ENCODE data around the gene ZNF260.

The ZNF260 gene

DNA sequence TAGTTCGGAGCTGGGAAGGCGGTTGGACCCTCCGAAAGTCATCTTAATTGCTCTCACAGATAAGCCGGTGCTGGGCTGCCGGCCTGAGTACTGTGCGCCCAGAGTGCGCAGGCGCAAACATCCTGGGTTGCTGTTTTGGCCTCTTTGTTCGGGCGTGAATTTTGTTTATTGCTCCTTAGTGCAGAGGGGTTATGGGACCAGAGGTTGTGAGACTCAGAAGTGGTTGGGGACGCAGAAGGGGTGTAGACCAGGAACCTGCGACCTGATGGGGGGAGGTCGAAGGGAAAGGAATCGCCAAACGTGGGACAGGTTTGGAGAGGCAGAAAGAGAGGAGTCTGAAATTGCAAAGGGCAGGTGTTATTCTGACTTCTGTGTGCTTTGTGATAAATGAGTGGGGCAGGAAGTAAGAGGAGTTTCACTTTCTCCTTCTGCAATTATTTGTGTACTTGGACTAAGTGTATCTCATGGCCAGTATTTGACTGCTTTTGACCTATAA is 38.1 kb downstream of the ZNF260 start:
- DNase-seq (ENCODE audit: low read depth, low spot score): no peak

DNA sequence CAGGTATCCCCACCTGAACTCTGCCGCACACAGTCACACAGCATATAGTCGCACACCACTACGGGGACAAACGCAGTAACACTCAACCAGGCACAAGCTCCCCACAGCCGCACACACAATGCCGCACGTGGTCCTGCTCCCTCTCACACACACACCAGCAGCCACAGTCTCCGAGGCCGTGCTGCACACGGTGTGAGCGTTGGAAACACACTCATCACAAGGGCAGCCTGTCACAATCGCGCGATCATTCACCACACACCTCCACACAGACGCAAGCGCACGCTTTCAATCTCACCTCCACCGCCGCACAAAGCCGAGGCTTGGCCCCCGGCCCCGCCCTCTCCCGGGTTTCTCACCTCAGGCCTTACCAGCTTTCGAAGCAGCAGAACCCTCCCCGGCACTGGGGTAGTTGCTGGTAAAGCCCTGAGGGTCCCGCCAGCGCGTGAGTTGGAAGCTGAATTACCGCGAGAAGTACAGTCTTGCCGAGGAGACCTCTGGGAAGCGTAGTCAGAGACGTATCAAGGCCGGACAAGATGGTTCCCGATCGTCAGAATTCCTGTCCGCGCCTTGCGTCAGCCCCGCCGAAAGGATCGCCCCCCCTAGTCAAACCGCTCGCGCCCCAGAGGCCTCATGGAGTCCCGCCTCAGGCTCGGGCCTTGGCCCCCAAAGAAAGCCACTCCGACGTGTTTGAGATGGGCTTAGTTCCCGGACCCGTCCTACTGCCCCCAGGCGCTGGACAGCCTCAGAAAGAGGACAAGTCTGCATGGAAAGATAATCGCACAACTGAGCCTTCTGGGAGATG is 38.8 kb downstream of the ZNF260 start, which contains the start of gene ZNF566:
TSS of gene ZNF566 (minus strand) at position 444 of the 802 bp plus-strand sequence. CDS start 13,004 bp downstream, outside the sequence.
- peak; percentile 86 for DNase-seq (ENCODE audit: low read depth, low spot score)

DNA sequence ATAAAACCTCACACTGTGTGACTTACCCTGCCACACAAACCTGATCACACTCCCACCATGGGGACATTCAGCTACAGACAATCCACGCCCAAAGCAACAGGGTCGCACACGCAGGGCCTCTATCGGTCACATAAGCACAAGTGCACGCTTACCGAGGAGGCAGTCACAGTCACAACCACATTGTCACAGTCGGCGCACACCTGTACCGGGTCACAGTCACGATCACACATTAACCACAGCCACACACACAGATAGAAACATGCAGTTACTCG is 39.3 kb downstream of the ZNF260 start:
- no peak for DNase-seq (ENCODE audit: low read depth, low spot score)

DNA sequence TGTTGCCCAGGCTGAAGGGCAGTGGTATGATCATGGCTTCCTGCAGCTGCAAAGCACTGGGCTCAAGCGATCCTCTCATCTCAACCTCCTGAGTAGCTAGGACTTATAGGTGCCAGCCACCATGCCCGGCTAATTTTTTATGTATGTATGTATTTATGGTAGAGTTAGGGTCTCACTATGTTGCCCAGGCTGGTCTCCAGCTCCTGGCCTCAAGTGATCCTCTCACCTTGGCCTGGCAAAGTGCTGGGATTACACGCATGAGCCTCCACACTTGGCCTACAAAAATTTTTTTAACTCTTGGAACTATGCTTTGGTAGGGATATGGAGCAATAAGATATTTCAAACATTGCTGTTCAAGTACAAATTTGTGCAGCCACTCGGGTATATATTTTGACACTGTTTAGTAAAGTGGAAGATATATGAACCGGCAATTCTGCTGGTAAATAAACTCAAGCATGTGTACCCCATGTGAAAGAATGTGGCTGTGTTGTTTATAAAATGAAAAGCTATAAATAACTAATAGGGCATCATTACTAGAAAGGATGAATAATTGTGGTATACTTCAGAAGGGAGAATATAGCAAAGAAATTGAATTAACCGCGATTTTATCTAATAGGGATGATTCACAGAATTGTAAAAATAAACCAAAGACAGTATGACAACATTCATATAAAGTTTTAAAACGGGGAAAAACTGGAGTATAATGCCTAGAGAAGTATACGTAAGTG is 39.8 kb downstream of the ZNF260 start:
- no peak for DNase-seq (ENCODE audit: low read depth, low spot score)

DNA sequence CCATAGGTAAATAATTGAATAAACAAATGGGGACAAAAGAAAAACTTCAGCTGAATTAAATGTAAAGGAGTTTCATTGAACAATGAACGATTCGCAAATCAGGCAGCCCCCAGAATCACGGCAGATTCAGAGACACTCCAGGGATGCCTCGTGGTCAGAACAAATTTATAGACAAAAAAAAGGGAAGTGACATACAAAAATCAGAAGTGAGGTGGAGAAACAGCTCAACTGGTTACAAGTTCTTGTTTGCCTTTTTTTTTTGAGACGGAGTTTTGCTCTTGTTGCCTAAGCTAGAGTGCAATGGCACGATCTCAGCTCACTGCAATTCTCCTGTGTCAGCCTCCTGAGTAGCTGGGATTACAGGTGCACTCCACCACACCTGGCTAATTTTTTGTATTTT is 44.4 kb downstream of the ZNF260 start:
- no peak for DNase-seq (ENCODE audit: low read depth, low spot score)

DNA sequence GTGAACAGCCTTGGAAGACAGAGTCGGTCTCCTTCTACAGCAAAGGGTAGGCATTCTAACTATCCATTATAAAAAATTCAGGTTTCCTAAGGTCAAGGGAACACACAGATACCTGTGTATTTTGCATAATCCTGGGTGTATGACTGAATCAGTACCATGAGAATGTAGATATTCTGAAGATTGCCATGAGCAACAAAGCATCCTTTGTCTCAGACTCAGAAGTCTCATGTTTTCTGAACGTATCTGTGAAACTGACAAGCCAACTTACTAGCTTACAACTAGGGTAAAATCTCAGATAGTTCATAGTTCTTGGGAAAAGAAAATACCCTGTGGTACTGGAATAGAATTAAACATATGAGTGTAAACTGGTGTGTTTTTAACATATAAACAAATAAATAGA is 45.2 kb downstream of the ZNF260 start:
- no peak for DNase-seq (ENCODE audit: low read depth, low spot score)
